Hematopoietic multipotent progenitor cell treated with erythropoietin and hydrocortisone succinate and interleukin-3 and kit ligand, for 4 days (in vitro differentiated cells): ENCODE data around the gene CENPF.
A peak's percentile ranks its signal among the peaks of the same experiment; 100 is the strongest.
"Not testable (repeated sequence)": the region's sequence is repeated elsewhere in the genome, so short reads cannot be mapped to it uniquely, and the experiment has no call there.

Experiments used
- DNase-seq: peaks from one replicate; pipeline ENCODE4 v3.0.0-alpha.2; 2015

The CENPF gene

GRCh38 chr1:214584805-214585766, 17.9 kb upstream of the CENPF start:
- DNase-seq = peak; percentile 59

- DNase-seq = no peak
Measured at GRCh38 chr1:214586621-214587020, 16.4 kb upstream of the CENPF start.

GRCh38 chr1:214587165-214587564, 15.8 kb upstream of the CENPF start:
- no peak for DNase-seq

- DNase-seq = no peak
Measured at GRCh38 chr1:214588963-214589597, 13.9 kb upstream of the CENPF start.

GRCh38 chr1:214590696-214591095, 12.3 kb upstream of the CENPF start:
- DNase-seq = no peak

- not testable (repeated sequence) for DNase-seq
Measured at GRCh38 chr1:214591918-214592317, 11.1 kb upstream of the CENPF start.

GRCh38 chr1:214593158-214593557, 9.8 kb upstream of the CENPF start:
- no peak for DNase-seq

GRCh38 chr1:214603819-214604252, 841 bp downstream of the CENPF start:
- peak; percentile 51 for DNase-seq

GRCh38 chr1:214604523-214604922, 1.5 kb downstream of the CENPF start:
- DNase-seq = no peak

- not testable (repeated sequence) for DNase-seq
Measured at GRCh38 chr1:214605484-214605883, 2.5 kb downstream of the CENPF start.

GRCh38 chr1:214605933-214606925, 3.2 kb downstream of the CENPF start:
- not testable (repeated sequence) for DNase-seq

- DNase-seq = not testable (repeated sequence)
Measured at GRCh38 chr1:214607492-214608215, 4.7 kb downstream of the CENPF start.

GRCh38 chr1:214608216-214608783, 5.3 kb downstream of the CENPF start:
- not testable (repeated sequence) for DNase-seq

- DNase-seq = not testable (repeated sequence)
Measured at GRCh38 chr1:214608817-214609216, 5.8 kb downstream of the CENPF start.

GRCh38 chr1:214609692-214610091, 6.7 kb downstream of the CENPF start:
- DNase-seq = no peak

- DNase-seq = not testable (repeated sequence)
Measured at GRCh38 chr1:214610136-214610535, 7.1 kb downstream of the CENPF start.

GRCh38 chr1:214615109-214615508, 12.1 kb downstream of the CENPF start:
- DNase-seq = no peak

GRCh38 chr1:214615871-214616270, 12.9 kb downstream of the CENPF start:
- DNase-seq = no peak

- no peak for DNase-seq
Measured at GRCh38 chr1:214617246-214617645, 14.3 kb downstream of the CENPF start.

- no peak for DNase-seq
Measured at GRCh38 chr1:214617843-214618242, 14.8 kb downstream of the CENPF start.

GRCh38 chr1:214621236-214621635, 18.2 kb downstream of the CENPF start:
- no peak for DNase-seq

- DNase-seq = no peak
Measured at GRCh38 chr1:214623430-214623829, 20.4 kb downstream of the CENPF start.
